DOHH2 (cell line): Measurements from ENCODE around the gene CD34.

Source experiments
- H3F3A ChIP-seq: fragments of 200-600 bp; sonication (generic), shearing (Covaris generic); 2 replicates; pipeline ENCODE4 v1.6.0; 2016; ENCODE audit warnings: antibody characterized with exemption, mild to moderate bottlenecking; ENCODE audit not compliant: control insufficient read depth, insufficient read depth
- H3K27ac ChIP-seq: fragments of 200-600 bp; sonication (generic); 2 replicates; pipeline ENCODE4 v1.5.1; 2014; ENCODE audit warnings: low read depth, mild to moderate bottlenecking, low read length, moderate library complexity
- H3K27me3 ChIP-seq: fragments of 200-600 bp; sonication (generic); 2 replicates; pipeline ENCODE4 v1.6.1; 2014; ENCODE audit warnings: mild to moderate bottlenecking, low read length, mixed read lengths; ENCODE audit not compliant: control insufficient read depth
- H3K36me3 ChIP-seq: fragments of 200-600 bp; sonication (generic); 2 replicates; pipeline ENCODE4 v1.6.1; 2014; ENCODE audit warnings: mild to moderate bottlenecking, low read length, moderate library complexity, mixed read lengths; ENCODE audit not compliant: control insufficient read depth
- H3K4me1 ChIP-seq: fragments of 200-600 bp; sonication (generic); 2 replicates; pipeline ENCODE4 v1.6.1; 2014; ENCODE audit warnings: mild to moderate bottlenecking, low read length, mixed read lengths; ENCODE audit not compliant: control insufficient read depth
- H3K4me2 ChIP-seq: fragments of 200-600 bp; sonication (generic); 2 replicates; pipeline ENCODE4 v1.6.0; 2014; ENCODE audit warnings: mild to moderate bottlenecking, low read length, moderate library complexity
- H3K4me3 ChIP-seq: fragments of 200-600 bp; sonication (generic); 2 replicates; pipeline ENCODE4 v1.5.1; 2014; ENCODE audit warnings: mild to moderate bottlenecking, low read length, mixed read lengths
- H3K79me2 ChIP-seq: fragments of 200-600 bp; sonication (generic); 2 replicates; pipeline ENCODE4 v1.6.1; 2014; ENCODE audit warnings: mild to moderate bottlenecking, low read length, mixed read lengths; ENCODE audit not compliant: control insufficient read depth
- H3K9me2 ChIP-seq: fragments of 200-600 bp; sonication (generic); replicated peaks from 2 replicates; pipeline ENCODE4 v1.6.1; 2014; ENCODE audit warnings: mild to moderate bottlenecking, low read length, mixed read lengths; ENCODE audit not compliant: control insufficient read depth
- H3K9me3 ChIP-seq: fragments of 200-600 bp; sonication (generic); 2 replicates; pipeline ENCODE4 v1.6.1; 2014; ENCODE audit warnings: antibody characterized with exemption, low read length, mixed read lengths; ENCODE audit not compliant: control insufficient read depth, insufficient read depth
- H4K20me1 ChIP-seq: fragments of 200-600 bp; sonication (generic); 2 replicates; pipeline ENCODE4 v1.6.0; 2014; ENCODE audit warnings: low read depth, mild to moderate bottlenecking, antibody characterized with exemption, low read length, moderate library complexity; ENCODE audit not compliant: control insufficient read depth, insufficient read depth
- EZH2phosphoT487 ChIP-seq: fragments of 200-600 bp; sonication (generic); IDR thresholded peaks from 2 replicates; pipeline ENCODE4 v1.6.1; 2017; ENCODE audit warnings: borderline replicate concordance, mild to moderate bottlenecking, antibody characterized with exemption, low read length, moderate library complexity, mixed read lengths
- TF ChIP-seq, protein P1 (sequence below): fragments of 200-600 bp; sonication (generic); IDR thresholded peaks from one replicate; pipeline ENCODE4 v1.5.1; 2014; ENCODE audit warnings: antibody characterized with exemption, mild to moderate bottlenecking, low read depth, low read length; ENCODE audit not compliant: poor library complexity, severe bottlenecking

Gene CD34

DNA sequence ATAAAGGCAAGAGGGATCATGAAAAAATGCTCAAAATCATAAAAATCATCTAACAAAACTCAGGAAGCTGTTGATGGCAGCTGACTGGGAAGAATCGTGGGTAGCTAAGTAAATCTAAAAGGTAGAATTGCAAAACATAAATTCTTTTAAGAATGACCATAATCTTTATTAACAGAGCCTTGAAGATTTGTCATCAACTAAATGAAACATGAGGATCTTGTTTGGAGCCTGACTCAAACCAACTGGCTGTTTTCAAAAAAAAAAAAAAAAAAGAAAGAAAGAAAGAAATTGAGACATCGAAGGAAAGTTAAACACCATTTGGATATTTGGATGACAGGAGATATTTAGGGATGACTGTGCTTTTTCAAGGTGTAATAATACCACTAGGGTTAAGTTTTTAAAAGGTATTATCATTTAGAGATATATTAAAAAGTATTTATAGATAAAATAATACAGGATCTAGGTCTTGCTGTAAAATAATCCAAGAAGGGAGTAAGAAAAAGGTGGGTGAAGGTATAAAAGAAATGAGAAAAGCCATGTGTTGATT is 48.6 kb downstream of the CD34 start:
- no peaks in the 10 kb centered on the region for H4K20me1 ChIP-seq
- TF ChIP-seq, protein P1, sequence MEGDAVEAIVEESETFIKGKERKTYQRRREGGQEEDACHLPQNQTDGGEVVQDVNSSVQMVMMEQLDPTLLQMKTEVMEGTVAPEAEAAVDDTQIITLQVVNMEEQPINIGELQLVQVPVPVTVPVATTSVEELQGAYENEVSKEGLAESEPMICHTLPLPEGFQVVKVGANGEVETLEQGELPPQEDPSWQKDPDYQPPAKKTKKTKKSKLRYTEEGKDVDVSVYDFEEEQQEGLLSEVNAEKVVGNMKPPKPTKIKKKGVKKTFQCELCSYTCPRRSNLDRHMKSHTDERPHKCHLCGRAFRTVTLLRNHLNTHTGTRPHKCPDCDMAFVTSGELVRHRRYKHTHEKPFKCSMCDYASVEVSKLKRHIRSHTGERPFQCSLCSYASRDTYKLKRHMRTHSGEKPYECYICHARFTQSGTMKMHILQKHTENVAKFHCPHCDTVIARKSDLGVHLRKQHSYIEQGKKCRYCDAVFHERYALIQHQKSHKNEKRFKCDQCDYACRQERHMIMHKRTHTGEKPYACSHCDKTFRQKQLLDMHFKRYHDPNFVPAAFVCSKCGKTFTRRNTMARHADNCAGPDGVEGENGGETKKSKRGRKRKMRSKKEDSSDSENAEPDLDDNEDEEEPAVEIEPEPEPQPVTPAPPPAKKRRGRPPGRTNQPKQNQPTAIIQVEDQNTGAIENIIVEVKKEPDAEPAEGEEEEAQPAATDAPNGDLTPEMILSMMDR = no peak
- TF ChIP-seq EZH2phosphoT487 = no peak
- H3K4me2 ChIP-seq = no peak overlapping the region
- H3K4me1 ChIP-seq = peaks cover 8% of the 10 kb centered on the region
- no peaks in the 10 kb centered on the region for H3F3A ChIP-seq
- no peak overlapping the region for H3K4me3 ChIP-seq
- H3K36me3 ChIP-seq = no peaks in the 10 kb centered on the region; the same call in 1 of the 2 replicates
- no peaks in the 10 kb centered on the region for H3K9me2 ChIP-seq
- no peak overlapping the region for H3K27ac ChIP-seq
- no peaks in the 10 kb centered on the region for H3K9me3 ChIP-seq
- no peaks in the 10 kb centered on the region for H3K79me2 ChIP-seq
- H3K27me3 ChIP-seq = no peaks in the 10 kb centered on the region

DNA sequence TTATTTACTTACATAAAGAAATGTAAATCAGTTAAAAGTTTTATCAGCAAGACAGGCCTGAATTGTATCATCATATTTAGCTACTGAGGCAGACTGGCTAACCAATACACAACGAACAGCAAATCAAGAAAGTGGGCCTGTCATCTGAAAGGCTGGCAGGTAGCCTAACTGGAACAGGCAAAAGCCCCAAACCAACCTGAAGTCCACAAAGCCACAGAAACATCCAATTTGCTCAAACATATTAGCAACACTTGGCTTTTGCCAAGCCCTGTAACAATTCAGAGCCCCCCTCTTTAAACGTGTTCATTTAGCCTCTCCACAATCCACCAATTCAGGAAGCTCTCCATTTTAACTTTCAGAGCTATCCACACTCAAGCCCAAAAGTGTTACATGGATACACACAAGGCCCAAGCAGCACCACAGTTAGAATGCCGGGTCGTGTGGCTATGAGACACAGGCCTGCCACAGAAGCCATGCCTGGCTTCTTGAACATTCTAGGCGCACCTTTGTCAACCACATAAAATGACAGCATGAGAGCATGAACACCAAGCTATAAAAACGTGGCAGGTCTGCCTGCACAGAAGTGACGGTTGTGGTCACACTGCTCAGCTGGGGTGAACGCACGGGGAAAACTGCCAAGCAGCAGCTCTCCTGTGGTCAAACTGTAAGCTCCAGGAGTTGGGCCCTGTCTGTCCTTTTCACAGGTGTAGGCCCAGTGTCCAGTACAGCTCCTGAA is 49.3 kb downstream of the CD34 start:
- no peak overlapping the region for H3K27ac ChIP-seq
- TF ChIP-seq EZH2phosphoT487 = no peak
- TF ChIP-seq, protein P1 = no peak
- no peaks in the 10 kb centered on the region for H3K79me2 ChIP-seq
- H4K20me1 ChIP-seq = no peaks in the 10 kb centered on the region
- H3K4me1 ChIP-seq = peaks cover 8% of the 10 kb centered on the region
- no peaks in the 10 kb centered on the region for H3F3A ChIP-seq
- H3K9me2 ChIP-seq = no peaks in the 10 kb centered on the region
- no peak overlapping the region for H3K4me3 ChIP-seq
- no peak overlapping the region for H3K4me2 ChIP-seq
- no peaks in the 10 kb centered on the region; the same call in 1 of the 2 replicates for H3K36me3 ChIP-seq
- H3K27me3 ChIP-seq = no peaks in the 10 kb centered on the region
- no peaks in the 10 kb centered on the region for H3K9me3 ChIP-seq

DNA sequence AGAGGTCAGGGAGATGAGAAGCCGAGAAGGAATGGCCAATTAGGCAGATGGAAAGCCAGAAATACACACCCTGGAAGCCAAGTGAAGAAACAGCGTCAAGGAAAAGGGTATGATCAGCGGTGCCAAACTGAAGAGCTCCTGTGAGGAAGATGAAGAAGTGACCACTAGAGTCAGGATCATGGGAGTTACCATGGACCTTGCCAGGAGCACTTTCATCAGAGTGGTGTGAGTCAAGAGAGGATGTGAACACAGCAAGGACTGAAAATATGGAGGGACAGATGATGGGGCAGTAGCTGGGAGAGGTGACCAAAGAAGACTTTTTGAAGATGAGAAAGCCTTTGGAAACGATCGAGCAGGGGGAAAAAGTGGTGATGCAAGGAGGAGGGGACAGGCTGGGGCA is 50.4 kb downstream of the CD34 start:
- H3K4me3 ChIP-seq = no peak overlapping the region
- no peak for TF ChIP-seq EZH2phosphoT487
- TF ChIP-seq, protein P1 = no peak
- no peaks in the 10 kb centered on the region for H3K79me2 ChIP-seq
- no peaks in the 10 kb centered on the region for H3K9me3 ChIP-seq
- no peaks in the 10 kb centered on the region; the same call in 1 of the 2 replicates for H3K36me3 ChIP-seq
- no peaks in the 10 kb centered on the region for H3K9me2 ChIP-seq
- H3K4me1 ChIP-seq = peaks cover 8% of the 10 kb centered on the region
- H3K27ac ChIP-seq = no peak overlapping the region
- H3K27me3 ChIP-seq = no peaks in the 10 kb centered on the region
- no peak overlapping the region for H3K4me2 ChIP-seq
- H4K20me1 ChIP-seq = no peaks in the 10 kb centered on the region
- no peaks in the 10 kb centered on the region for H3F3A ChIP-seq
